HUDEP-2 (cell line): ENCODE data around the gene PCDHGA2.
"Not testable (repeated sequence)": the region's sequence is repeated elsewhere in the genome, so short reads cannot be mapped to it uniquely, and the experiment has no call there.

Experiments used
- DNase-seq, 76 experiments: peaks; one replicate each; lab custom pipeline; 2025; ENCODE audit not compliant: unreplicated experiment in 76 of 76; lab: John Stamatoyannopoulos, UW

The PCDHGA2 gene

DNA sequence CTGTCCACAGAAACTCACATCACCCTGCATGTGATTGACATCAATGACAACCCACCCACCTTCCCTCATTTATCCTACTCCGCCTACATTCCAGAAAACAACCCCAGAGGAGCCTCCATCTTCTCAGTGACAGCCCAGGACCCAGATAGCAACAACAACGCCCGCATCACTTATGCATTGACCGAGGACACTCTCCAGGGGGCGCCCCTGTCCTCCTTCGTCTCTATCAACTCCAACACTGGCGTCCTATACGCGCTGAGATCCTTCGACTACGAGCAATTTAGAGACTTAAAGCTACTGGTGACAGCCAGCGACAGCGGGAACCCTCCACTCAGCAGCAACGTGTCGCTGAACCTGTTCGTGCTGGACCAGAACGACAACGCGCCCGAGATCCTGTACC, 6.8 kb downstream of the PCDHGA2 start:
- no peak for DNase-seq

- not testable (repeated sequence) for DNase-seq
These were observed 7.5 kb downstream of the PCDHGA2 start for GRCh38 chr5:141346017-141346416.

DNA sequence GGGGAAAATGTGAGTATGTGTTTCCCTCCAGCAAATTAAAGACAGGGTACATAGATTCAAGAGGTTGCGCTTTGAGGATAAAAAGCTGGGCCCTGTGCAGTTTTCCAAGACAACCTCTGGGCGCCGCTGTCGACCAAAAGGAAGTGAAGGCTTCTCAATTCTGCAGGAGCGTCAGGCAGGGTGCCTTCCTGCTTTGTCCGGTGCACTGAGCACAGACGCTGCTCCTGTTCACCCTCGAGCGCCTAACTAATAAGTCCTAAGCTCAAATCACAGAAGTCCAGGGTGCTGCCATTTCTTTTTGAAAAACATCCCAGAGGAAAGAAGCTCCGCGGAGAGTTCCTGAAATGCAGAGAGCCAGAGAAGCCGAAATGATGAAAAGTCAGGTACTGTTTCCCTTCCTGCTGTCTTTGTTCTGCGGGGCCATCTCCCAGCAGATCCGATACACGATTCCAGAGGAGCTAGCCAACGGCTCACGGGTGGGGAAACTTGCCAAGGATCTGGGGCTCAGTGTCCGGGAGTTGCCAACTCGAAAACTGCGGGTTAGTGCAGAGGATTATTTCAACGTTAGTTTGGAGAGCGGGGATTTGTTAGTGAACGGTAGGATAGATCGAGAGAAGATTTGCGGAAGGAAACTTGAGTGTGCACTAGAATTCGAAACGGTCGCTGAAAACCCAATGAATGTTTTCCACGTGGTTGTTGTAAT, 11.5 kb downstream of the PCDHGA2 start, which contains the start of gene PCDHGB1:
Gene PCDHGB1 (plus strand): TSS at position 183 of the 703 bp plus-strand sequence. CDS start 162 bp downstream, at position 345.
- DNase-seq: peak in 1 of 76 experiments; percentile 1

DNA sequence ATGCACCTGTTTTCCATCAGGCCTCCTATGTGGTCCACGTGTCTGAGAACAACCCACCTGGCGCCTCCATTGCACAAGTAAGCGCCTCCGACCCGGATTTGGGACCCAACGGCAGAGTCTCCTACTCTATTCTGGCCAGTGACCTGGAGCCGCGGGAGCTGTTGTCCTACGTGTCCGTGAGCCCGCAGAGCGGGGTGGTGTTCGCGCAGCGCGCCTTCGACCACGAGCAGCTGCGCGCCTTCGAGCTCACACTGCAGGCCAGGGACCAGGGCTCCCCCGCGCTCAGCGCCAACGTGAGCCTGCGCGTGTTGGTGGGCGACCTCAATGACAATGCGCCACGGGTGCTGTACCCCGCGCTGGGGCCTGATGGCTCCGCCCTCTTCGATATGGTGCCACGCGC, 13.0 kb downstream of the PCDHGA2 start:
- no peak for DNase-seq

DNA sequence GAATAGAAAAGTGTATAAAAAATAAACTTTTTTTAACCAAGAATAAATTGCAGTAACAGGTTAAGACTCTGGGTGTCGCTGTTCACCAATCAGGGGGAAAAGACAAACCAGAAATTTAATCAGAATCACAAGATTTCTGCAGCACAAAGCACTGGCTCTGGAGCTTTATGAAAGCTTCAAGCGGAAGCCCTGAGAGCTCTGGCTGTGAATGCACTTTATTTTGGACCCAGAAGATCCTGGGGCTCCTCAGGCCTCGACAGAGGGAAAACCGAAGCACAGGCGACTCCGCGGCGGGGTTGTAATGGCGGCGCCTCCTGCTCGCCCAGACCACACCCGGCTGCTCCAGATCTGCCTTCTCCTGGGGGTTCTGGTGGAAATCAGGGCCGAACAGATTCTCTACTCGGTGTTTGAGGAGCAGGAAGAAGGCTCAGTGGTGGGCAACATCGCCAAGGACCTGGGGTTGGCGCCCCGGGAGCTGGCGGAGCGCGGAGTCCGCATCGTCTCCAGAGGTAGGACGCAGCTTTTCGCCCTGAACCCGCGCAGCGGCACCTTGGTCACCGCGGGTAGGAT, 16.4 kb downstream of the PCDHGA2 start, which contains the start of gene PCDHGA4:
Gene PCDHGA4 (plus strand): TSS at position 122 of the 570 bp plus-strand sequence. CDS start 87 bp downstream, at position 209.
- DNase-seq: no peak

- no peak for DNase-seq
These were observed 17.1 kb downstream of the PCDHGA2 start for GRCh38 chr5:141355641-141356040.

GRCh38 chr5:141356133-141356532, 17.6 kb downstream of the PCDHGA2 start:
- DNase-seq: no peak

- DNase-seq: no peak
These were observed 18.4 kb downstream of the PCDHGA2 start for GRCh38 chr5:141356950-141357349.

GRCh38 chr5:141359790-141360426, 21.3 kb downstream of the PCDHGA2 start, which contains the start of gene PCDHGB2:
TSS of gene PCDHGB2 (plus strand) at chr5:141359994. CDS start at chr5:141360136, 142 bp downstream.
- DNase-seq: no peak

DNA sequence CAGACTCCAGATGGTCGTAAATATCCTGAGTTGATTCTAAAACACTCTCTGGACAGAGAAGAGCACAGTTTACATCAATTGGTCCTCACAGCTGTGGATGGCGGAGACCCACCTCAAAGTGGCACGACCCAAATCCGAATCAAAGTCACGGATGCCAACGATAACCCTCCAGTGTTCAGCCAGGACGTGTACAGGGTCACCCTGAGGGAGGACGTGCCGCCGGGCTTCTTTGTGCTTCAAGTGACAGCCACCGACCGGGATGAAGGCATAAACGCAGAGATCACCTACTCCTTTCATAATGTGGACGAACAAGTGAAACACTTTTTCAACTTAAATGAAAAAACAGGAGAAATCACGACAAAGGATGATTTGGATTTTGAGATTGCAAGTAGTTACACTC, 22.1 kb downstream of the PCDHGA2 start:
- DNase-seq: no peak

DNA sequence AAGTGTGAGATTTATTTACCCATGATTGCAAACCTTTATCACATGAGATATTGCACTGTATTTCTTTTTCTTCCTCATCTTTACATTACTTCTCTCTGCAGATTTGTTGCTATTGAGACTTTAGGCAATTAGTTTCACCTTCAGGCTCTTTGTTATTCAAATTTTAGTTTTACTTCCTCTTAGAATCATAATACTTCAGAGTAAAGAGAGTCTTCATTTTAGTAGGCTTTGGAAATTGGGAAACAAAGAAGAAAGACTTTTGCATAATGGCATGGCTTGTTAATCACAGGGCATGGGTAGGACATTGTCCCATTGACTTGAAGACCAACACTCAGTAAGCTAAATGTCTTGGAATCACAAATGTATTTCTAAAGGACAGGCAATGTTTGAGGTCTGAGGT, 24.2 kb downstream of the PCDHGA2 start:
- DNase-seq: no peak

DNA sequence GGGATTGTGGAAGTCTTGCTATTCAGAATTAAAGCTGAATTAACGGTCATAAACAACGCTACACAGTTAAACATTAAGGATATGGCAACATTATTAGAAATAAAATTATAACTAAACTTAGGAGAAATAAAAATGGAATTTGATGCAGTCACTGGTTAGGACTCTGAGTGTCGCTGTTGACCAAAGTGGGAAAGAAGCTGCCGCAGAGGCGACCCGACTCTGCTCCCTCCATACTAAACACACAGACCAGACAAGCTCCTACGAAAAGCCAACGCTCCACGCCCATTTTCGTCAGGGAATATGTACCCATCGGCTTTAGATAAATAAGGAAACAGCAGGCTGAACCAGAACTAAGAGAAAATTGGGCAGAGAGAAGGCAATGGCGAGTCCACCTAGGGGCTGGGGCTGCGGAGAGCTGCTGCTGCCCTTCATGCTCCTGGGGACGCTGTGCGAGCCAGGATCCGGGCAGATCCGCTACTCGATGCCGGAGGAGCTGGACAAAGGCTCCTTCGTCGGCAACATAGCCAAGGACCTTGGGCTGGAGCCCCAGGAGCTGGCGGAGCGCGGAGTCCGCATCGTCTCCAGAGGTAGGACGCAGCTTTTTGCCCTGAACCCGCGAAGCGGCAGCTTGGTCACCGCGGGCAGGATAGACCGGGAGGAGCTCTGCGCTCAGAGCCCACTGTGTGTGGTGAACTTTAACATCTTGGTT, 25.5 kb downstream of the PCDHGA2 start, which contains the start of gene PCDHGA5:
Gene PCDHGA5 (plus strand): TSS at position 211 of the 709 bp plus-strand sequence. CDS start 169 bp downstream, at position 380.
- no peak for DNase-seq

GRCh38 chr5:141366016-141366896, 27.7 kb downstream of the PCDHGA2 start:
- no peak for DNase-seq

- DNase-seq: peak in 18 of 76 experiments; percentile 1 to 38 (median 12)
These were observed 31.7 kb downstream of the PCDHGA2 start, which contains the start of gene PCDHGB3 for GRCh38 chr5:141369994-141370848. TSS of gene PCDHGB3 (plus strand) at chr5:141370242. CDS start at chr5:141370395, 153 bp downstream.

DNA sequence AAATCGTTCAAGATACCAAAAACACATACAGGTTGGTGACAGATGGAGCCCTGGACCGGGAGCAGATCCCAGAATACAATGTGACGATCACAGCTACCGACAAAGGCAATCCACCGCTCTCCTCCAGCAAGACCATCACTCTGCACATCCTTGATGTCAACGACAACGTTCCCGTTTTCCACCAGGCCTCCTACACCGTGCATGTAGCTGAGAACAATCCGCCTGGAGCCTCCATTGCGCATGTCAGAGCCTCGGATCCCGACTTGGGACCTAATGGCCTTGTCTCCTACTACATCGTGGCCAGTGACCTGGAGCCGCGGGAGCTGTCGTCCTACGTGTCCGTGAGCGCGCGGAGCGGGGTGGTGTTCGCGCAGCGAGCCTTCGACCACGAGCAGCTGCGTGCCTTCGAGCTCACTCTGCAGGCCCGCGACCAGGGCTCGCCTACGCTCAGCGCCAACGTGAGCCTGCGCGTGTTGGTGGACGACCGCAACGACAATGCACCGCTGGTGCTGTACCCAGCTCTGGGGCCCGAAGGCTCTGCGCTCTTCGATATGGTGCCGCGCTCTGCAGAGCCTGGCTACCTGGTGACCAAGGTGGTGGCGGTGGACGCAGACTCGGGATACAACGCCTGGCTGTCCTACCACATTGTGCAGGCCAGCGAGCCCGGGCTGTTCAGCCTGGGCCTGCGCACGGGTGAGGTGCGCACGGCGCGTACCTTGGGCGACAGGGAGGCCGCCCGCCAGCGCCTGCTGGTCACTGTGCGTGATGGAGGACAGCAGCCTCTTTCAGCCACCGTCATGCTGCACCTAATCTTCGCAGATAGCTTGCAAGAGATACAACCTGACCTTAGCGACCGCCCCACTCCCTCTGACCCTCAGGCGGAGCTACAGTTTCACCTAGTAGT, 33.3 kb downstream of the PCDHGA2 start:
- DNase-seq: no peak

DNA sequence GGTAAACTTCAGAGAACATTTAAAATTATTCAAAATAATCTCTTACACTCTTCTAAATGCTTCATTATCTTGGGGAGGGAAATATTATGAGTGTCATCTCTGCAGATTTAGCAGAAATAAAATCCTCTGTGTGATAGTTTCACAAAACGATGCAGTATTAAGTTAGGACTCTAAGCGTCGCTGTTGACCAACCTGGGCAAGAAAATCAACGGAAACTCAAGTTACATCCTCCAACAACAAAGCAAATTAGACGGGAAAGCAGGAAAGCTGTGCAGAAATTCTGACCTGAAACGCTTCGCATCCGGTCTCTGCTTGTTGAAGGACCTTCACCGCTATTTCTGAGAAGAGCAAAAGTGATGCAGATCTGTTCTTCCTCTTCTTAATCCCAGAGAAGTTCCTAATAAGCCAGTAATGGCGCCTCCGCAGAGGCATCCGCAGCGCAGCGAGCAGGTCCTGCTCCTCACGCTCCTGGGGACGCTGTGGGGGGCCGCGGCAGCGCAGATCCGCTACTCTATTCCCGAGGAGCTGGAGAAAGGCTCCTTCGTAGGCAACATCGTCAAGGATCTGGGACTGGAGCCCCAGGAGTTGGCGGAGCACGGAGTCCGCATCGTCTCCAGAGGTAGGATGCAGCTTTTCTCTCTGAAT, 35.2 kb downstream of the PCDHGA2 start, which contains the start of gene PCDHGA6:
Gene PCDHGA6 (plus strand): TSS at position 219 of the 645 bp plus-strand sequence. CDS start 193 bp downstream, at position 412.
- DNase-seq: peak in 1 of 76 experiments; percentile 1

- DNase-seq: no peak
These were observed 36.1 kb downstream of the PCDHGA2 start for GRCh38 chr5:141374627-141375026.
